DOHH2 (cell line): Measurements from ENCODE around the gene KERA.

Experiments used
- CTCF ChIP-seq: fragments of 200-600 bp; sonication (generic); IDR thresholded peaks from one replicate; pipeline ENCODE4 v1.5.1; 2014; ENCODE audit warnings: antibody characterized with exemption, mild to moderate bottlenecking, low read depth, low read length; ENCODE audit not compliant: poor library complexity, severe bottlenecking
- EZH2phosphoT487 ChIP-seq: fragments of 200-600 bp; sonication (generic); IDR thresholded peaks from 2 replicates; pipeline ENCODE4 v1.6.1; 2017; ENCODE audit warnings: borderline replicate concordance, mild to moderate bottlenecking, antibody characterized with exemption, low read length, moderate library complexity, mixed read lengths

GRCh38 chr12:91080041-91080440 is 22.2 kb upstream of the KERA start:
- TF ChIP-seq CTCF: no peak
- no peak for TF ChIP-seq EZH2phosphoT487
